Kidney (tissue), 14 donors: ENCODE results near the gene ANKRD29. TPM values are rescaled to one million over a fixed set of nuclear protein-coding genes. Genes with fewer than 3 reads are reported as not detected.

Source experiments
- DNase-seq, 5 donors: peaks; one replicate each; pipeline ENCODE4 v3.0.0-alpha.2; 2013 to 2020
- FAIRE-seq: peaks from 2 replicates; lab custom pipeline; 2012; peaks lifted over from hg19 to GRCh38; lab: Jason Lieb, UNC
- H3K27ac ChIP-seq, 2 donors: one replicate each; pipeline ENCODE4 v1.7.0; 2013; ENCODE audit warnings: low read depth in 2 of 2, low read length in 2 of 2, inconsistent platforms in 1 of 2
- H3K27me3 ChIP-seq: one replicate; pipeline ENCODE4 v1.7.1; 2013; ENCODE audit warnings: low read length, inconsistent platforms; ENCODE audit not compliant: control insufficient read depth, insufficient read depth
- H3K36me3 ChIP-seq, 3 donors: one replicate each; pipeline versions ENCODE4 v1.7.0 to v1.7.1; 2013; ENCODE audit warnings: low read length in 3 of 3, control low read depth in 1 of 3, inconsistent platforms in 1 of 3; ENCODE audit not compliant: insufficient read depth in 3 of 3, control insufficient read depth in 2 of 3
- H3K4me1 ChIP-seq, 3 donors: one replicate each; pipeline versions ENCODE4 v1.7.0 to v1.7.1; 2013; ENCODE audit warnings: low read length in 3 of 3, inconsistent platforms in 1 of 3, low read depth in 1 of 3; ENCODE audit not compliant: control insufficient read depth in 2 of 3, insufficient read depth in 2 of 3
- H3K4me3 ChIP-seq, 3 donors: one replicate each; pipeline versions ENCODE4 v1.7.0 to v1.8.1; 2013; ENCODE audit warnings: low read length in 3 of 3, control low read depth in 1 of 3, inconsistent platforms in 1 of 3
- H3K9ac ChIP-seq, 3 donors: one replicate each; pipeline versions ENCODE4 v1.7.0 to v1.7.1; 2013; ENCODE audit warnings: low read length in 3 of 3, control low read depth in 1 of 3, inconsistent platforms in 1 of 3
- H3K9me3 ChIP-seq, 3 donors: one replicate each; pipeline versions ENCODE4 v1.7.0 to v1.7.1; 2013; ENCODE audit warnings: low read length in 3 of 3, control low read depth in 1 of 3, inconsistent platforms in 1 of 3; ENCODE audit not compliant: control insufficient read depth in 2 of 3, insufficient read depth in 1 of 3
- CTCF ChIP-seq: IDR thresholded peaks from 3 replicates; pipeline ENCODE4 v1.5.1; 2012; ENCODE audit warnings: mild to moderate bottlenecking, moderate library complexity, borderline replicate concordance; ENCODE audit not compliant: insufficient read depth; ENCODE audit errors: extremely low read depth
- intact Hi-C: fragments of 100-400 bp; cut with DNase I; formaldehyde crosslinking; loops from one replicate; pipeline ENCODE4 v1.11.1; 2022
- polyA plus RNA-seq: library from polyadenylated mRNA; stranded (reverse); fragments of 350-450 nt; fragmentation: Illumina TruSeq; extraction: RNeasy Lipid Tissue Mini Kit (QIAGEN cat#74804); gene quantifications from one replicate; pipeline ENCODE4 v1.2.3, GENCODE V29; 2014; ENCODE audit warnings: low read depth, low replicate concordance; ENCODE audit not compliant: insufficient read depth
- total RNA-seq: library from RNA; stranded (reverse); fragmentation: NEBNext Ultra II Directional; extraction: Animal tissue kit (Norgen Biotek cat#: 25700); gene quantifications from one replicate; pipeline ENCODE4 v1.2.1, GENCODE V29; 2021
- donor health status: control.
- donor health status: control.
- donor health status: control.
- donor health status: control.
- donor health status: control.
- donor health status: DM: yes; HTN: yes; CAD: no.
- donor health status: Normal renal cell carcinoma (clear cell type).

Gene ANKRD29
- total and polyA plus RNA-seq, 2 donors from 2014 or later = 4.9 to 5.2 TPM

GRCh38 chr18:23588836-23589560 lies 73.7 kb downstream of the ANKRD29 start:
- intact Hi-C loops = no loop called here
- Histone ChIP-seq H3K27me3 (peaks cover 3% of the 10 kb centered on the region), H3K36me3 (no peaks in the 10 kb centered on the region), H3K9ac (no peak overlapping the region), H3K9me3 (no peaks in the 10 kb centered on the region), H3K4me3 (no peak overlapping the region), H3K4me1 (peaks cover 0 to 3% (median 0%) of the 10 kb centered on the region in 3 donors), H3K27ac (no peak overlapping the region)
- no peak for FAIRE-seq
- DNase-seq = no peak
- no peak for TF ChIP-seq CTCF

GRCh38 chr18:23587220-23587642 lies 75.5 kb downstream of the ANKRD29 start:
- H3K9ac ChIP-seq = peak overlapping the region; percentile 22 to 79 (median 44)
- no peaks in the 10 kb centered on the region for H3K9me3 ChIP-seq
- H3K4me3 ChIP-seq = peak overlapping the region; percentile 31 to 81 (median 50)
- peaks cover 0 to 6% (median 0%) of the 10 kb centered on the region in 3 donors for H3K4me1 ChIP-seq
- TF ChIP-seq CTCF = no peak
- FAIRE-seq (no peak), DNase-seq (peak in 1 of 5 donors; percentile 53)
- H3K27ac ChIP-seq = peak overlapping the region in 1 of 2 donors; percentile 100
- H3K36me3 ChIP-seq = no peaks in the 10 kb centered on the region
- intact Hi-C loops = no loop called here
- peaks cover 3% of the 10 kb centered on the region for H3K27me3 ChIP-seq

DNA sequence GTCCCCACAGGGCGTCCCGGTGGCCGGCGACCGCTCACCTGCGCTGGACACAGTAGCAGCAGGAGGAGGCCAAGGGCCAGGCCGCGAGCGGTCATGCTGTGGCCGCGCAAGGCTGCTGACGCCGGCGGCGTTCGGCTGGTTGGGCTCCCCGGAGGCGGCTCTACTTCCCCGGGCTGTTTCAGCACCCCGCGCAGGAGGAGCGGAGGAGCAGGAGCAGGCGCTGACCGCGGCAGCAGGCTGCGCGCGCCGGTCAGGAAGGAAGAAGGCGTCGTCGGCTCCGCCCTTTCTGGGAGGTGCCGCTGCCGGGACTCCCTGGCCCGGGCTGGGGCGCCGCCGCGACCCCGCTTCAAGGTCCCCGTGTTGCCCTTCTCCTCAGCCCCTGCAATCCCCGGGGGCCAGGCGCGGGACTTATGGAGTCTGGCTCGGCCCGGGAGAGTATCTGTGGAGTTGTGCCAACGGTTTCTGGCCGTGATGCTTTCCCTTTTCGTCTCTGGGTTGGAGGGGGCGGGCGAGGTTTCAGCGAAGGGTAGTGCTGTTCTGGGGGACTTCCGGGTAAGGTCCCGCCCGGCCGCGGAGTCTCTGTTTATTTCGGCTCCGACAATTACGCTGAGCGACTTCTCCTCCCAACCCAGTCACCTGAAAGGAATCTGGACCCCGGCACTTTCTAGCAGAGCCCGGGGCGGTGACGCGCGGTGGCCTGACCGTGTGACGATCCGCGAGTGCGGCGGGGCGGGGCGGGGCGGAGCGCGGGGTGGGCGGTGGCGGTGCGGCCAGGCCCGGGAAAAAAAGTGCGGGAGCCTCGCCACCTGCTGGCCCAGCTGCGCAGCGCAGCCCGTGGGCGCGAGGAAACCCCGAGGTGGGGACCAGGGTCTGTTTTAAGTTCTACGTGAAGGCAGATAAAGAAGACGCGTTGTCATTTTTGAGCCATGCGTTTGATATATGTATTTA lies 76.2 kb downstream of the ANKRD29 start, which contains the start of gene NPC1:
Gene NPC1, minus strand, starts transcription at position 258 of the 948 bp plus-strand sequence. Its CDS starts 163 bp downstream, at position 95.
- Histone ChIP-seq H3K9me3 (no peaks in the 10 kb centered on the region), H3K27me3 (peaks cover 3% of the 10 kb centered on the region), H3K27ac (peak within 1 kb of the TSS; percentile 99 to 100), H3K4me3 (peak within 1 kb of the TSS; percentile 76 to 81 (median 79)), H3K36me3 (no peaks in the 10 kb centered on the region), H3K4me1 (peaks cover 0 to 6% (median 0%) of the 10 kb centered on the region in 3 donors), H3K9ac (peak within 1 kb of the TSS; percentile 74 to 97 (median 96))
- intact Hi-C loops = no loop called here
- DNase-seq (peak; percentile 94 to 98 (median 97)), FAIRE-seq (no peak)
- peak; percentile 88 for TF ChIP-seq CTCF
